GM19099 (cell line): ENCODE measurements around the gene SLC38A8.

Source experiments
- POLR2A ChIP-seq: IDR thresholded peaks from 3 replicates; pipeline ENCODE4 v1.6.1; 2011; ENCODE audit warnings: low read depth; ENCODE audit not compliant: insufficient read length; ENCODE audit errors: extremely low read depth

Gene SLC38A8

DNA sequence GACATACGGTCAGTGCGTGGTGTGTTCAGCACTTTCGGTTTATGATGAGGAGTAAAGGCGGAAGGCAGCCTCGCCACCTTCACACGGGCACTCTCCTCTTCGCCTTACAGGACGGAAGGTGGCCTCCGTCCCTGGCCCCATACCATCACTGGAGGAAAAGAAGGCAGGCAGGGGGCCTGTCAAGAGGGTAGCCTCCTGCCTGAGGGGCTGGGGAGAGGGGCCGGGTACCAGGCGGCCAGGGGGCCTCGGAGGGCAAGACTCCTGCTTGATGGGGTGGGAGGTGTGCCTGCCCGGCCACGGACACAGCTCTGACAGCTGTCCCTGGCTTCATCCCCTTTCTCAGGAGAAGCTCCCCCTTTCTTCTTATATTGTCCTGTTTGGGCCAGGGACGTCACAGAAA lies 15.6 kb upstream of the SLC38A8 start:
- no peak for TF ChIP-seq POLR2A

GRCh38 chr16:84056933-84057332 lies 14.3 kb upstream of the SLC38A8 start:
- TF ChIP-seq POLR2A = no peak

DNA sequence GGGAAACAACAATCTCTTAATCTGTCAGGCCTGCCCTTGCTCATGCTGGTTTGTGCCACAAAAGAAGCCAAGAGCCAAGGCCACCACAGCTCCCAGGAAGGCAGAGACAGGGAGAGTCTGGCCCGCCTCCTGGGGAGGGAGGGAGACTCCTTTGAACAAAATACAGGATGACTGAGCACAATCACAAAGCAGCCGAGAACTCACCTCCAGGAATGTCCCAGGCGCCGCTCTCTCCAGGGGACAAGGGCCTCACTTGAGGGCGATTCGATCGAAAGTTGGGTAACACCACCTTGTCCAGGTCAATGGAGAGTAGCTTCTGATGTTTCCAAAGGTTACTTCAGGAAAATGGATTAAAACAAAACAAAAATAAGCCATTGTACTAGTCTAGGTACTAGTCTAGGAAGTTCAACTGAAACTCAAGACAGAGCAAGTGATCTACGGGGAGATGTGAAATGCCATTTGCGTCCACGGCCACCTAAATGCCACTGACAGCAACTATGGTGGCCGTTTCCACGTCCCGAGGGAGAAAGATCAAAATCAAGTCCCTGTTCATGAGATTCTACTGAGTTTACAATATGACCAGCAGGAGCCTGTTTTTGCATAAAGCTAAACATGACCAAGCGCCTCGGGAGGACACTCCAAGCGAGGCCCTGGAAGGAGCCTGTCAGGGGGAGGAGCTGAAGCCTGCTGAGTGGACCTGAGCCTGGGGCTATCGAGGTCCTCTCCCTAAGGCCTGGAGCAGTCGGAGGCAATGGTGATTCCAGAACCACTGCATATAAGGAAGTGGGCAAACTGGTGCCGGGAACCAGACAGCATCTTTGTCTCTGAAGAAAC lies 13.4 kb upstream of the SLC38A8 start:
- TF ChIP-seq POLR2A = no peak

DNA sequence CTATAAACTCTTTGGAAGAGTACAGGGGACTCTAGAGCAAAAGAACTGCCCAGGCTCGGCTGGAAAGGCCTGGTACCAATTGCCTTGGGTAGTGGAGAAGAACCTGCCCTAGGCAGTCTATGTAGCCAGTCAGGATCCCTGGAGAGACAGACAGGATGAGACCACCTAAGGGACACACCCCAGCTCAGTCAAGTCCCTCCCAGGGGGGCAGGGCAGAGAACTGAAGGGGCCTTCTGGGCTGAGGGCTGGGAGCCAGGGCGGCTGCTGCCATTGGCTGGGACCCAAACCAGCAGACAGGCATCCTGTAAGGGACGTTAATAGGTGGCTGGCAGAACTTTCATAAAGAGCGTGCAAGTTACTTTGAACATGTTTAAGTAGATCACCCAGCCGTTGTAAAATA lies 12.8 kb upstream of the SLC38A8 start:
- TF ChIP-seq POLR2A = no peak

GRCh38 chr16:84054916-84055315 lies 12.3 kb upstream of the SLC38A8 start:
- no peak for TF ChIP-seq POLR2A

GRCh38 chr16:84054271-84054670 lies 11.7 kb upstream of the SLC38A8 start:
- no peak for TF ChIP-seq POLR2A

DNA sequence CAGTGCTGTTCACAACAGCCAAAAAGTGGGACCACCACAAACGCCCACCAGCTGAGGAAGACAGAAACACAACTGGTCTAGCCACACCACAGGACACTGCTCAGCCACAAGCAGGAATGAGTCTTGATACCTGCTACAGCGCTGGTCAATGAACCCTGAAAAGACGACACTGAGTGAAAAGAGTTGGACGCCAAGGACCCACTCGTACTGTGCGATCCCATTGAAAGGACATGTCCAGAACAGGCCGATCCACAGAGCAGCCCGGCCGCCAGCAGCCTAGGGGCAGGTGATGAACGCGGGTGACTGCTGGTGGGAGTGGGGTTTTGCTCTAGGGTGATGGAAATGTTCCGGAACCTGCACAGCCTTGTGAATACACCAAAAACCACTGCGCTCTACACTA lies 10.6 kb upstream of the SLC38A8 start:
- TF ChIP-seq POLR2A = no peak

DNA sequence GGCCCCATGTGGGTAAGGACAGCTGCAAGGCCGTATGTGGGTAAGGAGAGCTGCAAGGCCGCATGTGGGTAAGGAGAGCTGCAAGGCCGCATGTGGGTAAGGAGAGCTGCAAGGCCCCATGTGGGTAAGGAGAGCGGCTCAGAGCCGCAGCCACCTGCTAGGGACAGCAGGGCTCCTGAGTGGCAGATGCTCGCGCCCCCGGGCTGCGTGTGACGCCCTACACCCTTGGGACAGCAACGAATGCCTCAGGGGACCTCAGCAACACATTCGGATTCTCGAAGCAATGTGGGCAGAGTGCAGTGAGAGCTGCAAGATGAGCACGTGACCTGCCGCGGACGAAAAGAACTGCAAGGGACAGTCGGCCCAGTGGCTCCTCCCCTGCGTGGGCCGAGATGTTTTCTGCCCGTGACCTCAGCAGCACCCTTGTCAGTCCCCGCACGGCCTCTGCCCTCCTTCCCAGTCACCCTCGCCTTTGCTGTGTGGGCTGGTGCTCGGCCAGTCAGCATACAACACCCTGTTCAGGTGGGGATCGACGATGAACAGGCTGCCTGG lies 9.6 kb upstream of the SLC38A8 start:
- no peak for TF ChIP-seq POLR2A

DNA sequence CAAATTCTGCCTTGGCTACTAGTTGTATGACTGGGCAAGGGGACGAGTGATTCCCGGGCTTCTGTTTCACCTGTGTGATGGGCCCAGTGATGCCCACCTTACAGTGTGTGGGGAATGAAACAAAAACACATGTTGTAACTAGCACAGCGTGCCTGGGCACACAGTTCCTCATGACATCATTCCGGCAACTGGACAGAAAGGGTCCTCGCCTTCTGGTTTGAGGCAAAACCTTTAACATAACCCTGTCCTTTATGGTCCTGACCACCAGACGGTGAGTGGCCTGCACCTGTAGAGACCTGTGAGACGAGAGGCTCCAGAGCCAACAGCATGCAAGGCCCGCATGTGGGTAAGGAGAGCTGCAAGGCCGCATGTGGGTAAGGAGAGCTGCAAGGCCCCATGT lies 7.7 kb upstream of the SLC38A8 start:
- TF ChIP-seq POLR2A = no peak

DNA sequence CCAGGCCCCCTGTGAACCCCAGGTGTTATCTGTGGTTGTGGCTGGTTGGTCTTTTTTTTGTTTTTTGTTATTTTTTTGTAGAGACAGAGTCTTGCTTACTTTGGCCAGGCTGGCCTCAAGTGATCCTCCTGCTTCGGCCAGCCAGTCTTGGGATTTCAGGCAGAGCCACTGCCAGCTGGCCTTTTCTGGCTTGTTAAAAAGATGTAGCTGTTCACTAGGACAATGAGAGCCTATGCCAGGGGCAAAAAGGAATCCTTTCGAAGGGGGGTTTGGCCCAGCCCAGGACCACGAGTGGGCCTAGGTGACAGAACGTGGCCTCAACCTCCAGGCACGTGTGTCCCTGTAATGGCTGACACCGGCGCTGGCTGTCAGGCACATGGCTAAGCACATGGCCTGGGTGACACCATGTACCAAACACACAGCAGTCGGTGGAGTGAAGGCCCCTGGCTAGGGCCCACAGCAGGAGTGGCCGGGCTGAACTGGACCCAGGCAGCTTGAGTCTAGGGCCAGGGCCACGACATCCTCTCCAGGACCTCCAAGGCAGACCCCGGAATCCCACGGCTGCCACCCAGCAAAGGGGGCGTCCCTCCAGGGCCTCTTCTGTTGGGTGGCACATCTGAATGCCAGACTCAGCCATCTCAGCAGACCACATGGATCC lies 6.9 kb upstream of the SLC38A8 start:
- TF ChIP-seq POLR2A = no peak

DNA sequence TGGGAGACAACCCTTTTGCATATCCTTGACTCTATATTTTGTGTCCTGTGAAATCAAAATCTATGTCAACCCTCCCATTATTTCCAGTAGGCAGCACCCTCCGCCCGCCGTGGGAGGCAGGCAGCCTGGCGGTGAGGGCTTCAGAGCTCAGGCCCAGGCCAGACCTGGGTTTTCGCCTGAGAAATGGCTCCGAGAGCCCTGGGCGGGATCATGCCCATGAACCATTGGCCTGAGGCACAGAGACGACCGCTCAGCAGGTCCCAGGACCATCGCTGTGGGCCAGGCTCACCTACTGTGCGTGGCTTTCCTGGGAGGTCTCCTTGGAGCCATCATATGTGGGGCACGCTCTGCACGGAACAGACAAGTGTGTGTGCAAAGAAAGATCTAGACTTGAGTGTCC lies 6.3 kb upstream of the SLC38A8 start:
- TF ChIP-seq POLR2A = no peak

DNA sequence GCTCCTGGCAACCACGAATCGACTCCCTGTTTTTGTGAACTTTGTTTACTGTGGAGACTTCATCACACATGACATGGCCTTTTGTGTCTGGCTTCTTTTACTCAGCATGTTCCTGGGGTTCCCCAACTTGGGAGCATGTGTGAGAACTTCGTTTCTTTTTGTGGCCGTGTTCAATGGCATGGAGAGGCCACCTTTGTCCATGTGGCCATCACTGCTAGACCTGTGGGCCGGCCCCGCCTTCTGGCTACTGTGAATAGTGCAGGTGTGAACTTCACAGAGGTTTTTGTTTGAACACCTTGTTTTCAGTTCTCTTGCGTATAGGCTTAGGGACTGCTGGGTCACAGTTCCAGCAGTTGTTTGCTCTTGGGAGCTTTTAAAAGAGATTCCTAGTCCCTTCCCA lies 5.7 kb upstream of the SLC38A8 start:
- TF ChIP-seq POLR2A = no peak

GRCh38 chr16:84047626-84048025 lies 5.0 kb upstream of the SLC38A8 start:
- no peak for TF ChIP-seq POLR2A

- TF ChIP-seq POLR2A = no peak
These were observed 4.6 kb upstream of the SLC38A8 start for GRCh38 chr16:84047206-84047605.

- TF ChIP-seq POLR2A = no peak
These were observed 3.3 kb upstream of the SLC38A8 start for GRCh38 chr16:84045818-84046470.
